GM03348 (cell line): Measurements from ENCODE around the gene ACLY.
A peak's percentile ranks its signal among the peaks of the same experiment; 100 is the strongest.
"Not testable (repeated sequence)": the region's sequence is repeated elsewhere in the genome, so short reads cannot be mapped to it uniquely, and the experiment has no call there.

Experiments used
- DNase-seq: peaks from one replicate; pipeline ENCODE4 v3.0.0; 2012; ENCODE audit warnings: low spot score

ACLY gene

GRCh38 chr17:41871789-41872188, 47.0 kb downstream of the ACLY start:
- DNase-seq: no peak

GRCh38 chr17:41870627-41871026, 48.1 kb downstream of the ACLY start:
- DNase-seq: no peak

- DNase-seq: no peak
Observed at GRCh38 chr17:41870097-41870496, 48.7 kb downstream of the ACLY start.

GRCh38 chr17:41869426-41869825, 49.3 kb downstream of the ACLY start:
- no peak for DNase-seq

GRCh38 chr17:41868568-41868967, 50.2 kb downstream of the ACLY start:
- DNase-seq: no peak

GRCh38 chr17:41865596-41865893, 53.2 kb downstream of the ACLY start:
- DNase-seq: no peak

- DNase-seq: peak; percentile 97
Observed at GRCh38 chr17:41864836-41865595, 53.7 kb downstream of the ACLY start, which contains the start of gene KLHL11. TSS of gene KLHL11 (minus strand) at chr17:41865423. CDS start at chr17:41865370, 53 bp downstream.

GRCh38 chr17:41864498-41864835, 54.3 kb downstream of the ACLY start:
- no peak for DNase-seq

- DNase-seq: no peak
Observed at GRCh38 chr17:41863074-41863848, 55.5 kb downstream of the ACLY start.

- DNase-seq: no peak
Observed at GRCh38 chr17:41860254-41860931, 58.4 kb downstream of the ACLY start.

GRCh38 chr17:41851382-41851781, 67.4 kb downstream of the ACLY start:
- not testable (repeated sequence) for DNase-seq

- DNase-seq: no peak
Observed at GRCh38 chr17:41849251-41849990, 69.3 kb downstream of the ACLY start.

GRCh38 chr17:41848788-41849187, 70.0 kb downstream of the ACLY start:
- DNase-seq: no peak

GRCh38 chr17:41844971-41845370, 73.8 kb downstream of the ACLY start:
- DNase-seq: no peak

GRCh38 chr17:41840781-41841180, 78.0 kb downstream of the ACLY start:
- not testable (repeated sequence) for DNase-seq

- not testable (repeated sequence) for DNase-seq
Observed at GRCh38 chr17:41839448-41839847, 79.3 kb downstream of the ACLY start.

GRCh38 chr17:41837761-41838538, 80.8 kb downstream of the ACLY start, which contains the start of gene KLHL10:
TSS of gene KLHL10 (plus strand) at chr17:41837825. CDS start at chr17:41837933, 108 bp downstream.
- no peak for DNase-seq

GRCh38 chr17:41836550-41837196, 82.1 kb downstream of the ACLY start:
- no peak for DNase-seq

- peak; percentile 97 for DNase-seq
Observed at GRCh38 chr17:41835800-41836549, 82.8 kb downstream of the ACLY start, which contains the start of gene NT5C3B. TSS of gene NT5C3B (minus strand) at chr17:41836232. CDS start at chr17:41836193, 39 bp downstream.

GRCh38 chr17:41835214-41835799, 83.4 kb downstream of the ACLY start:
- DNase-seq: peak; percentile 51
